ENCODE data around the gene ABCC5. TPM values are rescaled to one million over a fixed set of nuclear protein-coding genes. Genes with fewer than 3 reads are reported as not detected.

The ABCC5 gene
- total RNA-seq, 1 experiment from 2014 or later = 29.1 TPM

- no peaks in the 10 kb centered on the region; the same call in 1 of the 2 replicates for H3K27me3 Mint-ChIP-seq (ENCODE audit: low read depth)
- H3K4me1 Mint-ChIP-seq = peaks cover 21% of the 10 kb centered on the region
- ChIA-PET POLR2A (no interaction called here), CTCF (interaction anchor here (0.6 to 2.1 kb wide), 22 partner anchors 8 to 404 kb away, joined by 3 to 23 read pairs (median 5); partner anchors contain the start of genes ABCC5, EEF1AKMT4, EIF2B5 and MAP6D1)
- peak overlapping the region; percentile 95 for H3K4me3 Mint-ChIP-seq
- no peak for ATAC-seq
- H3K27ac Mint-ChIP-seq = peak overlapping the region; percentile 57
- H3K36me3 Mint-ChIP-seq = no peaks in the 10 kb centered on the region
- H3K9me3 Mint-ChIP-seq = no peaks in the 10 kb centered on the region
- no peak for DNase-seq (ENCODE audit: low spot score)
- TF ChIP-seq KAT7 (CRISPR knock-in tag; IDR thresholded peaks at IDR 0.05; ENCODE audit: borderline replicate concordance) = no peak
- no peak for TF ChIP-seq NR3C1 (CRISPR knock-in tag; conservative IDR thresholded peaks at IDR 0.05; ENCODE audit: low read depth)
- no peak for TF ChIP-seq HMGXB4 (CRISPR knock-in tag; IDR thresholded peaks at IDR 0.05)
- TF ChIP-seq SOX15 (CRISPR knock-in tag; IDR thresholded peaks at IDR 0.05) = no peak
- TF ChIP-seq E2F5 (CRISPR knock-in tag; IDR thresholded peaks at IDR 0.05) = no peak
Observed at GRCh38 chr3:183884097-183884426, 133.6 kb downstream of the ABCC5 start.

GRCh38 chr3:183883291-183884096, 134.2 kb downstream of the ABCC5 start:
- no peak for ATAC-seq
- ChIA-PET CTCF (interaction anchor here (1.1 to 1.8 kb wide), 6 partner anchors 10 to 404 kb away, joined by 3 to 19 read pairs (median 6); no protein-coding TSS in a partner anchor), POLR2A (no interaction called here)
- H3K27ac Mint-ChIP-seq = peak overlapping the region; percentile 57
- DNase-seq (ENCODE audit: low spot score) = no peak
- H3K27me3 Mint-ChIP-seq (ENCODE audit: low read depth) = no peaks in the 10 kb centered on the region; the same call in 1 of the 2 replicates
- no peaks in the 10 kb centered on the region for H3K9me3 Mint-ChIP-seq
- H3K4me3 Mint-ChIP-seq = peak overlapping the region; percentile 95
- H3K4me1 Mint-ChIP-seq = peaks cover 27% of the 10 kb centered on the region
- H3K36me3 Mint-ChIP-seq = no peaks in the 10 kb centered on the region
- TF ChIP-seq ZNF425 (CRISPR knock-in tag; conservative IDR thresholded peaks at IDR 0.05) (no peak), ZNF263 (CRISPR knock-in tag; IDR thresholded peaks at IDR 0.05; ENCODE audit: low read depth) (no peak), ZNF416 (CRISPR knock-in tag; IDR thresholded peaks at IDR 0.05) (no peak), TEAD1 (CRISPR knock-in tag; IDR thresholded peaks at IDR 0.05) (no peak), ZNF232 (CRISPR knock-in tag; IDR thresholded peaks at IDR 0.05) (no peak), RORB (CRISPR knock-in tag; IDR thresholded peaks at IDR 0.05) (no peak), FOXP1 (CRISPR knock-in tag; IDR thresholded peaks at IDR 0.05; ENCODE audit: borderline replicate concordance) (no peak), ZSCAN18 (CRISPR knock-in tag; IDR thresholded peaks at IDR 0.05) (no peak), PRRX2 (CRISPR knock-in tag; IDR thresholded peaks at IDR 0.05) (no peak), IRF2 (CRISPR knock-in tag; IDR thresholded peaks at IDR 0.05; ENCODE audit: borderline replicate concordance, low read depth) (no peak), EMX1 (CRISPR knock-in tag; IDR thresholded peaks at IDR 0.05) (no peak), FOXJ3 (CRISPR knock-in tag; IDR thresholded peaks at IDR 0.05; ENCODE audit: borderline replicate concordance) (no peak), ETV6 (CRISPR knock-in tag; IDR thresholded peaks at IDR 0.05) (no peak), ELF4 (CRISPR knock-in tag; IDR thresholded peaks at IDR 0.05; ENCODE audit: low read depth) (no peak), ZNF423 (CRISPR knock-in tag; IDR thresholded peaks at IDR 0.05) (no peak), ATF1 (CRISPR knock-in tag; IDR thresholded peaks at IDR 0.05) (no peak), PREB (CRISPR knock-in tag; IDR thresholded peaks at IDR 0.05; ENCODE audit: borderline replicate concordance) (no peak), AR (CRISPR knock-in tag; IDR thresholded peaks at IDR 0.05) (no peak), HMGA2 (CRISPR knock-in tag; IDR thresholded peaks at IDR 0.05) (no peak)

Measured in WTC11 (cell line).